A549 (cell line): ENCODE data around the gene ZNF580.

ENCODE experiments used
- CBX8 ChIP-seq: fragments of 200-600 bp; sonication (generic); IDR thresholded peaks from 2 replicates; pipeline ENCODE4 v1.6.1; 2016
- CHD2 ChIP-seq: fragments of 150-350 bp; IDR thresholded peaks from 2 replicates; pipeline ENCODE4 v1.6.1; 2014; ENCODE audit warnings: low read length; ENCODE audit not compliant: partially characterized antibody
- CTCF ChIP-seq: fragments of >200 bp; sonication (Bioruptor Twin); formaldehyde crosslinking; IDR thresholded peaks from 3 replicates; pipeline ENCODE4 v1.5.1; 2016
- FOSB ChIP-seq: fragments of 250-450 bp; sonication (Bioruptor Pico); IDR thresholded peaks from 2 replicates; pipeline ENCODE4 v1.5.0; 2020; ENCODE audit warnings: mild to moderate bottlenecking, moderate library complexity
- KDM1A ChIP-seq: fragments of 200-600 bp; sonication (generic); IDR thresholded peaks from 2 replicates; pipeline ENCODE4 v1.6.1; 2016; ENCODE audit warnings: low read depth, mild to moderate bottlenecking
- RNF2 ChIP-seq: fragments of 200-600 bp; sonication (generic); IDR thresholded peaks from 2 replicates; pipeline ENCODE4 v1.6.1; 2016; ENCODE audit warnings: low read depth, mild to moderate bottlenecking, antibody characterized with exemption, moderate library complexity, borderline replicate concordance
- SMC3 ChIP-seq: fragments of >200 bp; sonication (Bioruptor Twin); formaldehyde crosslinking; IDR thresholded peaks from 3 replicates; pipeline ENCODE4 v1.6.1; 2018; ENCODE audit warnings: inconsistent platforms
- TF ChIP-seq, protein P1 (sequence below): fragments of 200-600 bp; sonication (generic); IDR thresholded peaks from 2 replicates; pipeline ENCODE4 v1.6.1; 2016; ENCODE audit warnings: antibody characterized with exemption, mild to moderate bottlenecking, moderate library complexity

GRCh38 chr19:55605637-55606470 is 34.9 kb upstream of the ZNF580 start, which contains the start of gene ZNF865:
- TF ChIP-seq CTCF: peak; percentile 88
- peak; percentile 84 for TF ChIP-seq SMC3
- no peak for TF ChIP-seq KDM1A
- no peak for TF ChIP-seq CHD2
- TF ChIP-seq CBX8: no peak
- no peak for TF ChIP-seq RNF2
- TF ChIP-seq, protein P1, sequence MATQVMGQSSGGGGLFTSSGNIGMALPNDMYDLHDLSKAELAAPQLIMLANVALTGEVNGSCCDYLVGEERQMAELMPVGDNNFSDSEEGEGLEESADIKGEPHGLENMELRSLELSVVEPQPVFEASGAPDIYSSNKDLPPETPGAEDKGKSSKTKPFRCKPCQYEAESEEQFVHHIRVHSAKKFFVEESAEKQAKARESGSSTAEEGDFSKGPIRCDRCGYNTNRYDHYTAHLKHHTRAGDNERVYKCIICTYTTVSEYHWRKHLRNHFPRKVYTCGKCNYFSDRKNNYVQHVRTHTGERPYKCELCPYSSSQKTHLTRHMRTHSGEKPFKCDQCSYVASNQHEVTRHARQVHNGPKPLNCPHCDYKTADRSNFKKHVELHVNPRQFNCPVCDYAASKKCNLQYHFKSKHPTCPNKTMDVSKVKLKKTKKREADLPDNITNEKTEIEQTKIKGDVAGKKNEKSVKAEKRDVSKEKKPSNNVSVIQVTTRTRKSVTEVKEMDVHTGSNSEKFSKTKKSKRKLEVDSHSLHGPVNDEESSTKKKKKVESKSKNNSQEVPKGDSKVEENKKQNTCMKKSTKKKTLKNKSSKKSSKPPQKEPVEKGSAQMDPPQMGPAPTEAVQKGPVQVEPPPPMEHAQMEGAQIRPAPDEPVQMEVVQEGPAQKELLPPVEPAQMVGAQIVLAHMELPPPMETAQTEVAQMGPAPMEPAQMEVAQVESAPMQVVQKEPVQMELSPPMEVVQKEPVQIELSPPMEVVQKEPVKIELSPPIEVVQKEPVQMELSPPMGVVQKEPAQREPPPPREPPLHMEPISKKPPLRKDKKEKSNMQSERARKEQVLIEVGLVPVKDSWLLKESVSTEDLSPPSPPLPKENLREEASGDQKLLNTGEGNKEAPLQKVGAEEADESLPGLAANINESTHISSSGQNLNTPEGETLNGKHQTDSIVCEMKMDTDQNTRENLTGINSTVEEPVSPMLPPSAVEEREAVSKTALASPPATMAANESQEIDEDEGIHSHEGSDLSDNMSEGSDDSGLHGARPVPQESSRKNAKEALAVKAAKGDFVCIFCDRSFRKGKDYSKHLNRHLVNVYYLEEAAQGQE: no peak
- no peak for TF ChIP-seq FOSB (CRISPR knock-in tag)
